H1 (cell line): Measurements from ENCODE around the gene SLC43A2. TPM values are rescaled to one million over a fixed set of nuclear protein-coding genes. Genes with fewer than 3 reads are reported as not detected.

Source experiments
- NRF1 ChIP-seq: IDR thresholded peaks from 2 replicates; pipeline ENCODE4 v1.6.1; 2011; ENCODE audit warnings: mild to moderate bottlenecking, low read depth, low read length, improper control_type of control experiment
- RBBP5 ChIP-seq: IDR thresholded peaks from 2 replicates; pipeline ENCODE4 v1.7.1; 2012; ENCODE audit warnings: low read depth, mild to moderate bottlenecking, inconsistent platforms, low read length, moderate library complexity, borderline replicate concordance
- SAP30 ChIP-seq: fragments of 300-600 bp; sonication (generic); IDR thresholded peaks from 2 replicates; pipeline ENCODE4 v1.7.1; 2012; ENCODE audit warnings: low read length, moderate library complexity, mild to moderate bottlenecking, inconsistent platforms; ENCODE audit not compliant: insufficient read depth, insufficient replicate concordance
- SRF ChIP-seq: IDR thresholded peaks from 2 replicates; pipeline ENCODE4 v1.6.1; 2011; ENCODE audit warnings: mild to moderate bottlenecking, low read depth, low read length, moderate library complexity
- TEAD4 ChIP-seq: IDR thresholded peaks from 2 replicates; pipeline ENCODE4 v1.6.1; 2012; ENCODE audit warnings: low read depth, low read length, inconsistent platforms, mixed read lengths
- polyA plus RNA-seq, 7 experiments: library from polyadenylated mRNA; depleted of rRNA in 3 of 7; stranded (reverse) in 5 of 7; unstranded in 2 of 7; fragments of >200 nt in 5 of 7; fragments of 200-250 nt in 2 of 7; gene quantifications; 1 replicate in 5 of 7; 2 replicates in 1 of 7; 4 replicates in 1 of 7; pipeline versions ENCODE4 v1.2.1 to v1.2.3, GENCODE V29; 2011 to 2013; ENCODE audit warnings: missing spikeins in 2 of 7, mixed read lengths in 2 of 7
- total RNA-seq: library from RNA; stranded (reverse); fragmentation: NEBNext Ultra II Directional; extraction: Animal tissue kit (Norgen Biotek cat#: 25700); gene quantifications from 2 replicates; pipeline ENCODE4 v1.2.1, GENCODE V29; 2021
- TF ChIP-seq, protein P1 (sequence below): fragments of 300-600 bp; sonication (generic); IDR thresholded peaks from 2 replicates; pipeline ENCODE4 v1.7.1; 2012; ENCODE audit warnings: low read length, moderate library complexity, mild to moderate bottlenecking, inconsistent platforms; ENCODE audit not compliant: insufficient replicate concordance
- TF ChIP-seq, protein P2 (sequence below): IDR thresholded peaks from 2 replicates; pipeline ENCODE4 v1.6.1; 2012; ENCODE audit warnings: inconsistent platforms

The SLC43A2 gene
- total and polyA plus RNA-seq, 2 of the 8 experiments (the other 6 are each of a cell fraction or from before 2014, with no cell fraction given): 6.6 to 10.5 TPM

DNA sequence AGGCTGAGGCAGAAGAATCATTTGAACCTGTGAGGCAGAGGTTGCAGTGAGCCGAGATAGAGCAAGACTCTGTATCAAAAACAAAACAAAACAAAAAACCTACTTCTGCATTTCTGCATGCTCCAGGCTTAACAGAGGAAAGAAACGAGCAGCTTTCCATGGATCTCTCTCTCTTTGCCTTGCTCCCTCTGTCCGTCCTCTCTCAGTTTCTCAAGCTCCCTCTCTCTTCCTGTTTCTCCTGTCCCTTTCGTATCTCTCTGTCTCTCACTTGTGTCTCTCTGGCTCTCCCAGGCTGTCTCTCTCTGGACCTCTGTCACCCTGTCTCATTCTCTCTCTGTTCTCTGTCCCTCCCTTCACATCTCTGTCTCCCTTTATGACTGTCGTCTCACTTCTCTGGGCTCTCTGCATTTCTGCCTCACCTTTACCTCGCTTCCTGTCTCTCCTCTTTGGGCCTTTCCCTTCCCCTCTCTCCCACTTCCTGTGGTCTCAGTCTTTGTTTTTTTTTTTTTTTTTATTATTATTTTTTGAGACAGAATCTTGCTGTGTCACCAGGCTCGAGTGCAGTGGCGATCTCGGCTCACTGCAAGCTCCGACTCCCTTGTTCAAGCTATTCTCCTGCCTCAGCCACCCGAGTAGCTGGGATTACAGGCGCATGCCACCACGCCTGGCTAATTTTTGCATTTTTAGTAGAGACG, 62.0 kb downstream of the SLC43A2 start (continued):
- TF ChIP-seq, protein P1, sequence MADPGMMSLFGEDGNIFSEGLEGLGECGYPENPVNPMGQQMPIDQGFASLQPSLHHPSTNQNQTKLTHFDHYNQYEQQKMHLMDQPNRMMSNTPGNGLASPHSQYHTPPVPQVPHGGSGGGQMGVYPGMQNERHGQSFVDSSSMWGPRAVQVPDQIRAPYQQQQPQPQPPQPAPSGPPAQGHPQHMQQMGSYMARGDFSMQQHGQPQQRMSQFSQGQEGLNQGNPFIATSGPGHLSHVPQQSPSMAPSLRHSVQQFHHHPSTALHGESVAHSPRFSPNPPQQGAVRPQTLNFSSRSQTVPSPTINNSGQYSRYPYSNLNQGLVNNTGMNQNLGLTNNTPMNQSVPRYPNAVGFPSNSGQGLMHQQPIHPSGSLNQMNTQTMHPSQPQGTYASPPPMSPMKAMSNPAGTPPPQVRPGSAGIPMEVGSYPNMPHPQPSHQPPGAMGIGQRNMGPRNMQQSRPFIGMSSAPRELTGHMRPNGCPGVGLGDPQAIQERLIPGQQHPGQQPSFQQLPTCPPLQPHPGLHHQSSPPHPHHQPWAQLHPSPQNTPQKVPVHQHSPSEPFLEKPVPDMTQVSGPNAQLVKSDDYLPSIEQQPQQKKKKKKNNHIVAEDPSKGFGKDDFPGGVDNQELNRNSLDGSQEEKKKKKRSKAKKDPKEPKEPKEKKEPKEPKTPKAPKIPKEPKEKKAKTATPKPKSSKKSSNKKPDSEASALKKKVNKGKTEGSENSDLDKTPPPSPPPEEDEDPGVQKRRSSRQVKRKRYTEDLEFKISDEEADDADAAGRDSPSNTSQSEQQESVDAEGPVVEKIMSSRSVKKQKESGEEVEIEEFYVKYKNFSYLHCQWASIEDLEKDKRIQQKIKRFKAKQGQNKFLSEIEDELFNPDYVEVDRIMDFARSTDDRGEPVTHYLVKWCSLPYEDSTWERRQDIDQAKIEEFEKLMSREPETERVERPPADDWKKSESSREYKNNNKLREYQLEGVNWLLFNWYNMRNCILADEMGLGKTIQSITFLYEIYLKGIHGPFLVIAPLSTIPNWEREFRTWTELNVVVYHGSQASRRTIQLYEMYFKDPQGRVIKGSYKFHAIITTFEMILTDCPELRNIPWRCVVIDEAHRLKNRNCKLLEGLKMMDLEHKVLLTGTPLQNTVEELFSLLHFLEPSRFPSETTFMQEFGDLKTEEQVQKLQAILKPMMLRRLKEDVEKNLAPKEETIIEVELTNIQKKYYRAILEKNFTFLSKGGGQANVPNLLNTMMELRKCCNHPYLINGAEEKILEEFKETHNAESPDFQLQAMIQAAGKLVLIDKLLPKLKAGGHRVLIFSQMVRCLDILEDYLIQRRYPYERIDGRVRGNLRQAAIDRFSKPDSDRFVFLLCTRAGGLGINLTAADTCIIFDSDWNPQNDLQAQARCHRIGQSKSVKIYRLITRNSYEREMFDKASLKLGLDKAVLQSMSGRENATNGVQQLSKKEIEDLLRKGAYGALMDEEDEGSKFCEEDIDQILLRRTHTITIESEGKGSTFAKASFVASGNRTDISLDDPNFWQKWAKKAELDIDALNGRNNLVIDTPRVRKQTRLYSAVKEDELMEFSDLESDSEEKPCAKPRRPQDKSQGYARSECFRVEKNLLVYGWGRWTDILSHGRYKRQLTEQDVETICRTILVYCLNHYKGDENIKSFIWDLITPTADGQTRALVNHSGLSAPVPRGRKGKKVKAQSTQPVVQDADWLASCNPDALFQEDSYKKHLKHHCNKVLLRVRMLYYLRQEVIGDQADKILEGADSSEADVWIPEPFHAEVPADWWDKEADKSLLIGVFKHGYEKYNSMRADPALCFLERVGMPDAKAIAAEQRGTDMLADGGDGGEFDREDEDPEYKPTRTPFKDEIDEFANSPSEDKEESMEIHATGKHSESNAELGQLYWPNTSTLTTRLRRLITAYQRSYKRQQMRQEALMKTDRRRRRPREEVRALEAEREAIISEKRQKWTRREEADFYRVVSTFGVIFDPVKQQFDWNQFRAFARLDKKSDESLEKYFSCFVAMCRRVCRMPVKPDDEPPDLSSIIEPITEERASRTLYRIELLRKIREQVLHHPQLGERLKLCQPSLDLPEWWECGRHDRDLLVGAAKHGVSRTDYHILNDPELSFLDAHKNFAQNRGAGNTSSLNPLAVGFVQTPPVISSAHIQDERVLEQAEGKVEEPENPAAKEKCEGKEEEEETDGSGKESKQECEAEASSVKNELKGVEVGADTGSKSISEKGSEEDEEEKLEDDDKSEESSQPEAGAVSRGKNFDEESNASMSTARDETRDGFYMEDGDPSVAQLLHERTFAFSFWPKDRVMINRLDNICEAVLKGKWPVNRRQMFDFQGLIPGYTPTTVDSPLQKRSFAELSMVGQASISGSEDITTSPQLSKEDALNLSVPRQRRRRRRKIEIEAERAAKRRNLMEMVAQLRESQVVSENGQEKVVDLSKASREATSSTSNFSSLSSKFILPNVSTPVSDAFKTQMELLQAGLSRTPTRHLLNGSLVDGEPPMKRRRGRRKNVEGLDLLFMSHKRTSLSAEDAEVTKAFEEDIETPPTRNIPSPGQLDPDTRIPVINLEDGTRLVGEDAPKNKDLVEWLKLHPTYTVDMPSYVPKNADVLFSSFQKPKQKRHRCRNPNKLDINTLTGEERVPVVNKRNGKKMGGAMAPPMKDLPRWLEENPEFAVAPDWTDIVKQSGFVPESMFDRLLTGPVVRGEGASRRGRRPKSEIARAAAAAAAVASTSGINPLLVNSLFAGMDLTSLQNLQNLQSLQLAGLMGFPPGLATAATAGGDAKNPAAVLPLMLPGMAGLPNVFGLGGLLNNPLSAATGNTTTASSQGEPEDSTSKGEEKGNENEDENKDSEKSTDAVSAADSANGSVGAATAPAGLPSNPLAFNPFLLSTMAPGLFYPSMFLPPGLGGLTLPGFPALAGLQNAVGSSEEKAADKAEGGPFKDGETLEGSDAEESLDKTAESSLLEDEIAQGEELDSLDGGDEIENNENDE: no peak
- TF ChIP-seq NRF1 (no peak), SRF (no peak), SAP30 (no peak), TEAD4 (no peak), RBBP5 (no peak)
- TF ChIP-seq, protein P2, sequence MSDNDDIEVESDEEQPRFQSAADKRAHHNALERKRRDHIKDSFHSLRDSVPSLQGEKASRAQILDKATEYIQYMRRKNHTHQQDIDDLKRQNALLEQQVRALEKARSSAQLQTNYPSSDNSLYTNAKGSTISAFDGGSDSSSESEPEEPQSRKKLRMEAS: no peak
